ENCODE results near the gene UBR2.

UBR2 gene

GRCh38 chr6:42619963-42620362 lies 56.1 kb downstream of the UBR2 start:
- H3K4me3 ChIP-seq = no peak overlapping the region
- H3K27ac ChIP-seq = no peak overlapping the region
- TF ChIP-seq, protein P1, sequence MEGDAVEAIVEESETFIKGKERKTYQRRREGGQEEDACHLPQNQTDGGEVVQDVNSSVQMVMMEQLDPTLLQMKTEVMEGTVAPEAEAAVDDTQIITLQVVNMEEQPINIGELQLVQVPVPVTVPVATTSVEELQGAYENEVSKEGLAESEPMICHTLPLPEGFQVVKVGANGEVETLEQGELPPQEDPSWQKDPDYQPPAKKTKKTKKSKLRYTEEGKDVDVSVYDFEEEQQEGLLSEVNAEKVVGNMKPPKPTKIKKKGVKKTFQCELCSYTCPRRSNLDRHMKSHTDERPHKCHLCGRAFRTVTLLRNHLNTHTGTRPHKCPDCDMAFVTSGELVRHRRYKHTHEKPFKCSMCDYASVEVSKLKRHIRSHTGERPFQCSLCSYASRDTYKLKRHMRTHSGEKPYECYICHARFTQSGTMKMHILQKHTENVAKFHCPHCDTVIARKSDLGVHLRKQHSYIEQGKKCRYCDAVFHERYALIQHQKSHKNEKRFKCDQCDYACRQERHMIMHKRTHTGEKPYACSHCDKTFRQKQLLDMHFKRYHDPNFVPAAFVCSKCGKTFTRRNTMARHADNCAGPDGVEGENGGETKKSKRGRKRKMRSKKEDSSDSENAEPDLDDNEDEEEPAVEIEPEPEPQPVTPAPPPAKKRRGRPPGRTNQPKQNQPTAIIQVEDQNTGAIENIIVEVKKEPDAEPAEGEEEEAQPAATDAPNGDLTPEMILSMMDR (IDR thresholded peaks at IDR 0.05) = no peak
- no peak for DNase-seq (ENCODE audit: low spot score)

DNA sequence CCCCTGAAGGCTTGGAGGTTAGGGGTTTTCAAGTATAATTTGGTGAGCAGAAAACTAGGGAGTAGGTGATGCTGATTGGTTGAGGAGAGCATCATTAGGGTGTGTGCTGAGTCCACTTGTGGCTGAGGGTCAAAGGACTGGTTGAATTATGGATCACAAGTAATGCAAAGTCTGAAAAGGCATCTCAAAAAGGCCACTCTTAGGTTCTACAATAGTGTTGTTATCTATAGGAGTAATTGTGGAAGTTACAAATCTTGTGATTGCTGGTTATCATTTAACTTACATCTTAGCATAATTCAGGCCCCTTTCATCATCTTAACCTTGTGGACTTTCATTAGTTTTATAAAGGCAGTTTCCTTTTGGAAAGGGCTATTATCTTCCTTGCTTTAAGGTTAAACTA lies 60.8 kb downstream of the UBR2 start:
- no peak for DNase-seq (ENCODE audit: low spot score)
- Histone ChIP-seq H3K4me3 (no peak overlapping the region), H3K27ac (no peak overlapping the region)
- TF ChIP-seq, protein P1 (IDR thresholded peaks at IDR 0.05) = no peak

GRCh38 chr6:42627044-42627443 lies 63.2 kb downstream of the UBR2 start:
- TF ChIP-seq, protein P1 (IDR thresholded peaks at IDR 0.05) = no peak

DNA sequence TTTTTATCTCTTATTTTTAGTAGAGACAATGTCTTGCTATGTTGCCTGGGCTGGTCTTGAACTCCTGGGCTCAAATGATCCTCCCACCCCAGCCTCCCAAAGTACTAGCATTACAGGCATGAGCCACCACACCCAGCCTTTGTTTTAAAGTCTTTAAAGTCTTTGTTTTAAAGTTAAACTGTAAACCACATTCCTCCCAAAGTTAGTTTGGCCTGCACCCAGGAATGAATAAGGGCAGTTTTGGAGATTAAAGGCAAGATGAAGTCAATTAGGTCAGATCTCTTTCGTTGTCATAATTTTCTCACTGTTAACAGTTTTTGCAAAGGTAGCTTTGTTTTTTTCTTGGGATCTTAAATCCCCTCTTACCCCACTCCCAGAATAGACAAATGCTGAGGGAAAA lies 63.8 kb downstream of the UBR2 start:
- TF ChIP-seq, protein P1 (IDR thresholded peaks at IDR 0.05) = no peak
- H3K4me3 ChIP-seq = no peak overlapping the region
- H3K27ac ChIP-seq = no peak overlapping the region
- no peak for DNase-seq (ENCODE audit: low spot score)

More at GRCh38 chr6:42627044-42627443, 63.2 kb downstream of the UBR2 start:
- H3K4me3 ChIP-seq = no peak overlapping the region
- H3K27ac ChIP-seq = no peak overlapping the region
- DNase-seq (ENCODE audit: low spot score) = no peak

GRCh38 chr6:42628604-42629003 lies 64.8 kb downstream of the UBR2 start:
- Histone ChIP-seq H3K4me3 (no peak overlapping the region), H3K27ac (no peak overlapping the region)
- TF ChIP-seq, protein P1 (IDR thresholded peaks at IDR 0.05) = no peak
- DNase-seq (ENCODE audit: low spot score) = no peak

DNA sequence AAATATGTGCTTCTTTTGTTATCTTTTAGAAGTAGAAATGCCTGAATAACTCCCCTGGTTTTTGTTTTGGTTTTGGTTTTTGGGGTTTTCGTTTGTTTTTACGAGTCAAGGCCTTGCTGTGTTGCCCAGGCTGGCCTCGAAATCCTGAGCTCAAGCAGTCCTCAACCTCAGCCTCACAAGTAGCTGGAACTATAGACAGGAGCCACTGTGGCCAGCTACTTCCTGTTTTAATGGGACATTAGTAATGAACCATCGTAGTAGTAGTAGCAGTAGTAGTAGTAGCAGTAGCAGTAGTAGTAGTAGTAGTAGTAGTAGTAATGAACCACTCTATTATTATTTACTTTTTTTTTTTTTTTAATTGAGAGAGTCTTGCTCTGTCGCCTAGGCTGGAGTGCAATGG lies 66.0 kb downstream of the UBR2 start:
- TF ChIP-seq, protein P1 (IDR thresholded peaks at IDR 0.05) = no peak
- no peak for DNase-seq (ENCODE audit: low spot score)
- no peak overlapping the region for H3K27ac ChIP-seq
- H3K4me3 ChIP-seq = no peak overlapping the region

- Histone ChIP-seq H3K27ac (no peak overlapping the region), H3K4me3 (no peak overlapping the region)
- TF ChIP-seq, protein P1 (IDR thresholded peaks at IDR 0.05) = no peak
- no peak for DNase-seq (ENCODE audit: low spot score)
Measured at GRCh38 chr6:42637681-42638080, 73.9 kb downstream of the UBR2 start.

Data from coronary artery (tissue), 2 donors.